Thyroid gland (tissue), 4 donors: ENCODE results near the gene MEGF10. TPM values are rescaled to one million over a fixed set of nuclear protein-coding genes. Genes with fewer than 3 reads are reported as not detected.

ENCODE experiments used
- DNase-seq, 2 donors: peaks; one replicate each; pipeline ENCODE4 v3.0.0-alpha.2; 2019
- H3K27ac ChIP-seq, 3 donors: fragments of 200-600 bp; sonication (generic); 1 replicate in 2 of 3; 2 replicates in 1 of 3; pipeline ENCODE4 v1.5.1; 2016 to 2019; ENCODE audit warnings: mild to moderate bottlenecking in 1 of 3, moderate library complexity in 1 of 3
- H3K27me3 ChIP-seq: fragments of 200-600 bp; sonication (generic); one replicate; pipeline ENCODE4 v1.5.1; 2019
- H3K36me3 ChIP-seq, 2 donors: fragments of 200-600 bp; sonication (generic); one replicate each; pipeline ENCODE4 v1.5.1; 2016 to 2019
- H3K4me1 ChIP-seq, 2 donors: fragments of 200-600 bp; sonication (generic); one replicate each; pipeline ENCODE4 v1.5.1; 2017 to 2019
- H3K4me3 ChIP-seq, 3 donors: fragments of 200-600 bp; sonication (generic); replicated peaks in 1 of 3; 1 replicate in 2 of 3; 2 replicates in 1 of 3; pipeline ENCODE4 v1.5.1; 2016; ENCODE audit warnings: mild to moderate bottlenecking in 1 of 3
- H3K9me3 ChIP-seq: fragments of 200-600 bp; sonication (generic); one replicate; pipeline ENCODE4 v1.5.1; 2017
- CTCF ChIP-seq, 6 experiments: fragments of 200-600 bp in 3 of 6; fragments of 450-650 bp in 3 of 6; sonication (generic) in 3 of 6; IDR thresholded peaks; one replicate each; pipeline ENCODE4 v1.5.1; 2016 to 2019; ENCODE audit warnings: antibody characterized with exemption in 6 of 6, mild to moderate bottlenecking in 2 of 6, inconsistent platforms in 1 of 6, moderate library complexity in 1 of 6
- POLR2A ChIP-seq, 2 donors: fragments of 450-650 bp; IDR thresholded peaks; one replicate each; pipeline ENCODE4 v1.6.1; 2017; ENCODE audit warnings: antibody characterized with exemption in 2 of 2, mild to moderate bottlenecking in 2 of 2, moderate library complexity in 1 of 2
- WGBS, 2 donors: methylation state at CpG; one replicate each; pipeline ENCODE4 v1.1.5; 2017; 5-methylcytosine and 5-hydroxymethylcytosine counted together
- intact Hi-C: fragments of 100-400 bp; cut with DNase I; formaldehyde crosslinking; loops from one replicate; pipeline ENCODE4 v1.15.1; 2023
- total RNA-seq, 4 donors: library from RNA; depleted of rRNA; stranded (reverse); fragments of >200 nt; gene quantifications; one replicate each; pipeline ENCODE4 v1.2.3, GENCODE V29; 2016

The MEGF10 gene
- total RNA-seq, 4 donors from 2014 or later, result under 0.01 to 2.3 (median 0.42) TPM; not detected in 1

GRCh38 chr5:127450046-127450445 is 159.4 kb downstream of the MEGF10 start:
- no peaks in the 10 kb centered on the region for H3K4me1 ChIP-seq
- no peak for DNase-seq
- no peaks in the 10 kb centered on the region for H3K9me3 ChIP-seq
- H3K4me3 ChIP-seq, result no peak overlapping the region
- WGBS, 2 donors, result 91 to 92% methylated on average over 3 of the region's 3 CpGs
- intact Hi-C loops, result no loop called here
- H3K27me3 ChIP-seq, result no peaks in the 10 kb centered on the region
- H3K27ac ChIP-seq, result no peak overlapping the region
- TF ChIP-seq CTCF (IDR thresholded peaks at IDR 0.05) (no peak), POLR2A (IDR thresholded peaks at IDR 0.05) (no peak)
- no peaks in the 10 kb centered on the region for H3K36me3 ChIP-seq

- intact Hi-C loops, result no loop called here
- no peak for DNase-seq
- no peaks in the 10 kb centered on the region for H3K9me3 ChIP-seq
- H3K27me3 ChIP-seq, result no peaks in the 10 kb centered on the region
- no peak overlapping the region for H3K27ac ChIP-seq
- no peaks in the 10 kb centered on the region for H3K36me3 ChIP-seq
- no peaks in the 10 kb centered on the region for H3K4me1 ChIP-seq
- no peak overlapping the region for H3K4me3 ChIP-seq
- TF ChIP-seq POLR2A (IDR thresholded peaks at IDR 0.05), result no peak
- WGBS, 2 donors, result 94 to 95% methylated on average over 4 of the region's 4 CpGs
Measured at GRCh38 chr5:127451096-127451495, 160.5 kb downstream of the MEGF10 start.

- intact Hi-C loops, result no loop called here
- 73 to 89% methylated on average over 4 of the region's 4 CpGs for WGBS, 2 donors
- no peaks in the 10 kb centered on the region for H3K4me1 ChIP-seq
- no peaks in the 10 kb centered on the region for H3K9me3 ChIP-seq
- DNase-seq, result no peak
- no peaks in the 10 kb centered on the region for H3K27me3 ChIP-seq
- no peak overlapping the region for H3K27ac ChIP-seq
- no peak for TF ChIP-seq POLR2A (IDR thresholded peaks at IDR 0.05)
- TF ChIP-seq CTCF (IDR thresholded peaks at IDR 0.05), result no peak
- H3K36me3 ChIP-seq, result no peaks in the 10 kb centered on the region
- H3K4me3 ChIP-seq, result no peak overlapping the region
Measured at GRCh38 chr5:127452626-127453025, 162.0 kb downstream of the MEGF10 start.

GRCh38 chr5:127471211-127471610 is 180.6 kb downstream of the MEGF10 start:
- WGBS, 2 donors, result 80 to 84% methylated on average over 2 of the region's 2 CpGs
- peaks cover 12 to 18% of the 10 kb centered on the region in 2 donors for H3K4me1 ChIP-seq
- TF ChIP-seq POLR2A (IDR thresholded peaks at IDR 0.05), result no peak
- H3K4me3 ChIP-seq, result no peak overlapping the region
- no peak for DNase-seq
- no peaks in the 10 kb centered on the region for H3K9me3 ChIP-seq
- no peak overlapping the region for H3K27ac ChIP-seq
- intact Hi-C loops, result no loop called here
- H3K36me3 ChIP-seq, result no peaks in the 10 kb centered on the region
- no peaks in the 10 kb centered on the region for H3K27me3 ChIP-seq

GRCh38 chr5:127472700-127473099 is 182.1 kb downstream of the MEGF10 start:
- DNase-seq, result no peak
- H3K36me3 ChIP-seq, result no peaks in the 10 kb centered on the region
- intact Hi-C loops, result no loop called here
- TF ChIP-seq CTCF (IDR thresholded peaks at IDR 0.05), result no peak
- TF ChIP-seq POLR2A (IDR thresholded peaks at IDR 0.05), result no peak
- H3K27me3 ChIP-seq, result no peaks in the 10 kb centered on the region
- peak overlapping the region in 1 of 3 donors; percentile 30 for H3K27ac ChIP-seq
- no peaks in the 10 kb centered on the region for H3K9me3 ChIP-seq
- peaks cover 12 to 18% of the 10 kb centered on the region in 2 donors for H3K4me1 ChIP-seq
- 92 to 94% methylated on average over 3 of the region's 3 CpGs for WGBS, 2 donors
- no peak overlapping the region for H3K4me3 ChIP-seq

- no peak for DNase-seq
- intact Hi-C loops, result no loop called here
- no peaks in the 10 kb centered on the region for H3K36me3 ChIP-seq
- TF ChIP-seq CTCF (IDR thresholded peaks at IDR 0.05), result no peak
- no peak for TF ChIP-seq POLR2A (IDR thresholded peaks at IDR 0.05)
- H3K27me3 ChIP-seq, result no peaks in the 10 kb centered on the region
- no peaks in the 10 kb centered on the region for H3K4me1 ChIP-seq
- no peak overlapping the region for H3K4me3 ChIP-seq
- H3K9me3 ChIP-seq, result no peaks in the 10 kb centered on the region
- 82 to 84% methylated on average over 4 of the region's 4 CpGs for WGBS, 2 donors
- H3K27ac ChIP-seq, result no peak overlapping the region
Measured at GRCh38 chr5:127486471-127486870, 195.9 kb downstream of the MEGF10 start.
